Measurements from ENCODE around the gene VWF.

Gene VWF

DNA sequence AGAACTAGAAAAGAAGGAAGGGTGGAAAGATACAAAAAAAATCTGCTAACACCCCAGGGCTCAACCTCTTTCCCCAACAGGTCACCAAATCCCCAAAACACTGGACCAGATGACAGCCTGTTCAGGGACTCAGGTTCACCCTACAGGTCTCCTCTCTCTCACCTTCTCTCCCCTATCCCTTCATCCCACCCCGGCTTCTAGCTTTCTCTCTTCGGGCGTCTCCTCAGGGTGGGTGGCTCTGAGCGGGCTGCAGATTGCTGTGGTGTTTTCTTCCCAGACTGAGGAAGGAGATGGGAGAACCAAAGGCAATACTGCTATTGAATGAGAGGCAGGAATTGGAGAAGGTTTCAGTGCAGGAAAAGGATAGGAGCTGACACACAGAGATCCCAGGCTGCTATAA is 218.7 kb downstream of the VWF start:
- no peak for DNase-seq

DNA sequence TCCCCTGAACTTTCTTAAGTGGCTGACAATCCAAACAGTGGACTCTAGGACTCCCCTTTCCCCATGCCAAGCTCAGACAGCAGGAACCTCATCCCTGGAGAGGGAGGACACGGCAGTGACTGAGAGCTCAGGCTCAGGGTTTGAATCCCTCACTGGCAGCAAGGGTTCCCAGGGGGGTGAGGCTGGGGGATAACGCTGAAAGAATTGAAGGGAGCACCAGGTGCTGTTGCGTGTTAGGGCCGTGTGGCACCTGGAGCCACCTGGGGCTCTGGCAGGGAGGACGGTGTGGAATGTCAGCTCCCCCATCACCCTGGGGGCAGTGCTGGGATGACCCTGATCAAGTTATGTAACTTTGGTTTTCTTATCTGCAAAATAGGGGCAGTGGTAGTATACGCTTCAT is 219.5 kb downstream of the VWF start:
- no peak for DNase-seq

DNA sequence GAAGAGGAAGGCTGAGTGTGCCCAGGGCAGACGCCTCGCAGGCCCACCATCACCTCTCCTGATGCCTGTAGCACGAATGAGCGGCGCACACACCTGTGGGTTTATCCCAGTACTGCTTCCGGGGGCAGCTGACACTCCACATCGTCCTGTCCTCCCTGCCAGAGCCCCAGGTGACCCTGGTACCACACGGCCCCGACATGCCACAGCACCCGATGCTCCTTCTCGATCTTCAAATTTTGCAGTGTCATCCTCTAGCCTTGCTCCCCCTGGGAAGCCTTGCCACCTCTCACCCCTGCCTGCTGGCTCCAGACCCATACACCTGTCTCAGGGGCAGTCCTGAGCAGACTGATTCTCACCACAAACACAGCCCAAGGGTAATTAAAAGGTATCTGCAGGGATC is 220.0 kb downstream of the VWF start:
- DNase-seq: no peak

DNA sequence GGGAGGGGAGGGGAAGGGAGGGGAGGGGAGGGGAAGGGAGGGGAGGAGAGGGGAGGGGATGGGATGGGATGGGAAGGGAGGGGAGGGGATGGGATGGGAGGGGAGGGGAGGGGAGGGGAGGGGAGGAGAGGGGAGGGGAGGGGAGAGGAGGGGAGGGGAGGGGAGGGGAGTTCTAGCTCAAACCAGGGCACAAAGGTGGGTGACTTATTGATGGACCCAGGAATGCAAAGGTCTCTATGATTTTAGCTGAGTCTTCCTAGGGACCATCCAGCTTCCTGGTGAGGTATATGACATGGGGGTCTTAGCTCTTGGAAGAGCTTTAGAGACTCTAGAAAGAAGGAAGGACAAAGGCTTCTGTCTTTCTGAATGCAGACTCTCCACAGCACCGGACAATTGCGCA is 221.7 kb downstream of the VWF start:
- DNase-seq: no peak

DNA sequence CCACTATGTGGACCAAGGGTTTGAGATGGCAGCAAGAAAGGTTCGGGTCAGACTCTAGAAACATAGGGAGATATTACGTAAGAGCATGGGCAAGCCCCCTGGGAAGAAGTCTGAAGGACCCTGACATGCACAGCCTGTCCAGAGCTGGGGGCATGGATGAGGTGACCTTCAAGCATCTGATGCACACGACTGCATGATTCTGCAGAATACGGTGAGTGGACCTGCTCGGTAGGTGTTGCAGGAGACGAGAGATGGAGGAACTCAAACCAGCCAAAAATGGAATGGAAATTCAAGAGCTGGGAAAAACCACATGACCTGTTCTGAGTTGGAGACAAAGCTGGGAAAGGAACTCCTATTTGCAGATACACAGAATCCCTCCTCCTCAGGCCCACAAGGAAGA is 223.1 kb downstream of the VWF start:
- no peak for DNase-seq

DNA sequence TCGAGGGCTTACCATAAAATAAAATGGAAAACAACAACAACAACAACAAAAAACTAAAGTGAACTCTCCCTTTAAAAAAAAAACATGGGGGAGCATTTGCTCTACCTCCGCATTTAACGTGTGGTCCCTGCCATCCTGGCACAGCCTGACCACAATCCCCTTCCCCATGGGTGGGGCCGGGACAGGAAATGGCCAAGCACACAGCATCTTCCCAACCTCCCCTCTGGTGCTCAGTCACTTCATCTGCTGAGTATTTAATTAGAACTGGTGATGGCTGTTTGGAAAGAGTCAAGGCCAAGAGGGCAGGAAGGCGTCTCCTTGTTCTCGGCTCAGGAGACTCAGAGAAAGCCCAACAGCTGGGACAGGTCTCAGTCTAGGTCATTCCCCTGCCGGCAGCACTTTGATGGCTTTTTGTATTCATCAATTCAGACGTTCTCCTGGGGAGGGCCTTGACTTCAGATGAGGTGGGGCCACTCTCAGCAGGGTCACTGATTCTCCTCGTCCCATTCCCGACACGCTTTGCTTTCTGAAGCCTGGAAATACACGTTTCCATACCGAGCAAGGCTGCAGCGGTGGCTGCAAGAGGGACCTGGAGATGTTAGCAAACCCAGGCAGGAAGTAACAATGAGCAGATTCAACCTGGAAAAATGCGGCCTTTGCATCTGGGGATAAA is 223.8 kb downstream of the VWF start:
- DNase-seq: no peak

DNA sequence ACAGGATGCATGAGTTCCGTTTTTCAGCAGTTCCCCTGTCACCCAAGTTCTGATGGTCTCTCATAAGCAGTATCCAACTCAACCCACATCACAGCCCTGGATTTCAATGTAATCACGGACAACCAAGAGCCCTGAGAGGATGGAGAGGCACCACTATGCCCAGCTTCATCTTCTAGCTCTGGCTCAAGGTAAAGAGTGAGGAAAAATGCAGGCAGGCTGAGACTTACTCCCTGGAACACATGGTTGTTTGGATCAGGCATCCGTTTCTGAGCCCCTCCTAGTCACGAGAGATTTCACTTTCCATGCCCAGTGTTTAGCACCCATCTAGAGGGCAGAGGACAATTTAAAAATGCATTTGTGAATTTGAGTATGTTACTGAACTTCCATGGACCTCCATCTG is 224.4 kb downstream of the VWF start:
- no peak for DNase-seq

DNA sequence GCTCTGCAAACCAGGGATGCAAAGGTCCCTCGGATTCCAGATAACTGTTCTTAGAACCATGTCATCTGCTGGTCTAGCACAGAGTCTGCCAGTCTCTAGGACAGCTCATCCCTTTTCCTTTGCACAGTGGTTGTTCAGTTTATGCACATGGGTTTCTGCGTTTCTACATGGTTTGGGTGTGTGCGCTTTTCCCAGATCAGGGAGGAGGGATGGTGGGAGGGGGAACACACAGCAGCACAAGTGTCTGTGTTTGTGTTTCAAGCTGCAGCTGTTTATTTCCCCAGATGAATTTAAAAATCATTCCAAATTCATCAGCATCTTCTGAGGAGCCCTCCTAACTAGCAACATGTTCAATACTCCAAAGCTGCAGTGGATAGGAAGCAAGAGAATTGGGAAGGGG is 224.8 kb downstream of the VWF start:
- no peak for DNase-seq

DNA sequence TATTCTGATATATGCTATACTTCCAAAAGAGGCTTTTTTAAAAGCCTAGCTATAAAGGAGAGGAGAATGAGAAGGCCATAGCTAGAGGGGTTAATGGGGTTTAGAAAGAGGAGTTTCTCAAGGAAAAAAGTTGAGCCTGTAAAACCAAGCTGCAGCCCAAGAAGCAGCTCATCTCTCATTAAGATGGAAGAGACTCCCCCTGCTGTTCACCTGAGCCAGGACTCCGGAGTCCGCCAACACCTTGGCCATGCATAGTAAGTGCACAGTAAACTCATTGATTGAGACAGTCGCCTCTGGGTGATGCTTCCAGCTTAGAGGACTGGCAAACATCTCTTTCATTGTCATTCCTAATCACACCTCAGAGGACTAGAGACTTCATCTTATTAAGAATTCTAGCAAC is 225.6 kb downstream of the VWF start:
- DNase-seq: no peak

Measured in right hindlimb (tissue), 1 donor.